Measurements from ENCODE around the gene VWA7. TPM values are rescaled to one million over a fixed set of nuclear protein-coding genes. Genes with fewer than 3 reads are reported as not detected.
"Not testable (repeated sequence)": the region's sequence is repeated elsewhere in the genome, so short reads cannot be mapped to it uniquely, and the experiment has no call there.

Gene VWA7
- total RNA-seq, 1 donor from 2014 or later: 3.0 TPM

DNA sequence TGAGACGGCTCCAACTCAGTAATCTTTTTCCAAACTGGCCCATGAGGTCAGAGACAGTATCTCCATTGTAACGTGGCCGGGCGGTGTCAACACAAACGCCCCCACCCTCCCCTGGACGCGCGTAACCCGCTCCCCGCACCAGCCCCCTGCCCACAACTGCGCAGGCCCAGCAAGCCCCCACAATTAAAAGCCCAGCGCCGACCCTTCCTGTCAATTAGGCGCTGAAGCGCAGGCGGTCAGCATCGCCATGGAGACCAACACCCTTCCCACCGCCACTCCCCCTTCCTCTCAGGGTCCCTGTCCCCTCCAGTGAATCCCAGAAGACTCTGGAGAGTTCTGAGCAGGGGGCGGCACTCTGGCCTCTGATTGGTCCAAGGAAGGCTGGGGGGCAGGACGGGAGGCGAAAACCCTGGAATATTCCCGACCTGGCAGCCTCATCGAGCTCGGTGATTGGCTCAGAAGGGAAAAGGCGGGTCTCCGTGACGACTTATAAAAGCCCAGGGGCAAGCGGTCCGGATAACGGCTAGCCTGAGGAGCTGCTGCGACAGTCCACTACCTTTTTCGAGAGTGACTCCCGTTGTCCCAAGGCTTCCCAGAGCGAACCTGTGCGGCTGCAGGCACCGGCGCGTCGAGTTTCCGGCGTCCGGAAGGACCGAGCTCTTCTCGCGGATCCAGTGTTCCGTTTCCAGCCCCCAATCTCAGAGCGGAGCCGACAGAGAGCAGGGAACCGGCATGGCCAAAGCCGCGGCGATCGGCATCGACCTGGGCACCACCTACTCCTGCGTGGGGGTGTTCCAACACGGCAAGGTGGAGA, 38.1 kb upstream of the VWA7 start, which contains the start of the genes HSPA1A and HSPA1L:
HSPA1A (plus strand) TSS at position 519 of the 814 bp plus-strand sequence; CDS start at position 733, 214 bp downstream.
HSPA1L (minus strand) TSS at position 259 of the 814 bp plus-strand sequence. CDS start 3,311 bp downstream, outside the sequence.
- peak within 1 kb of the TSS; percentile 97 for H3K4me3 Mint-ChIP-seq
- H3K9me3 Mint-ChIP-seq: no peaks in the 10 kb centered on the region
- no peaks in the 10 kb centered on the region for H3K27me3 Mint-ChIP-seq
- intact Hi-C loops (cut with micrococcal nuclease): loop anchor here (2.0 kb wide), 1 partner anchor 20 kb away; no protein-coding TSS in a partner anchor
- DNase-seq: peak; percentile 93
- peaks cover 50% of the 10 kb centered on the region for H3K4me1 Mint-ChIP-seq
- H3K27ac Mint-ChIP-seq: peak within 1 kb of the TSS; percentile 97
- peaks cover 21% of the 10 kb centered on the region for H3K36me3 Mint-ChIP-seq (ENCODE audit: low read depth)

- intact Hi-C loops (cut with micrococcal nuclease): loop anchor here (2.0 to 5.0 kb wide), 2 partner anchors 20 to 37 kb away; partner anchors contain the start of gene VWA7
- Mint-ChIP-seq H3K4me3 (peak overlapping the region; percentile 97), H3K4me1 (peaks cover 46% of the 10 kb centered on the region)
Observed at GRCh38 chr6:31814677-31815024, 37.5 kb upstream of the VWA7 start.

GRCh38 chr6:31813465-31813849, 36.3 kb upstream of the VWA7 start:
- intact Hi-C loops (cut with micrococcal nuclease): loop anchor here (2.0 to 5.0 kb wide), 2 partner anchors 19 to 36 kb away; partner anchors contain the start of genes VARS1 and VWA7
- H3K4me1 Mint-ChIP-seq: peaks cover 40% of the 10 kb centered on the region
- H3K9me3 Mint-ChIP-seq: no peaks in the 10 kb centered on the region
- no peak for DNase-seq
- peak overlapping the region; percentile 97 for H3K4me3 Mint-ChIP-seq
- H3K27ac Mint-ChIP-seq: peak overlapping the region; percentile 91
- H3K27me3 Mint-ChIP-seq: no peaks in the 10 kb centered on the region
- H3K36me3 Mint-ChIP-seq (ENCODE audit: low read depth): peaks cover 23% of the 10 kb centered on the region

More at GRCh38 chr6:31814677-31815024, 37.5 kb upstream of the VWA7 start:
- Mint-ChIP-seq H3K27me3 (no peaks in the 10 kb centered on the region), H3K27ac (peak overlapping the region; percentile 97), H3K9me3 (no peaks in the 10 kb centered on the region), H3K36me3 (ENCODE audit: low read depth) (peaks cover 25% of the 10 kb centered on the region)
- peak; percentile 93 for DNase-seq

DNA sequence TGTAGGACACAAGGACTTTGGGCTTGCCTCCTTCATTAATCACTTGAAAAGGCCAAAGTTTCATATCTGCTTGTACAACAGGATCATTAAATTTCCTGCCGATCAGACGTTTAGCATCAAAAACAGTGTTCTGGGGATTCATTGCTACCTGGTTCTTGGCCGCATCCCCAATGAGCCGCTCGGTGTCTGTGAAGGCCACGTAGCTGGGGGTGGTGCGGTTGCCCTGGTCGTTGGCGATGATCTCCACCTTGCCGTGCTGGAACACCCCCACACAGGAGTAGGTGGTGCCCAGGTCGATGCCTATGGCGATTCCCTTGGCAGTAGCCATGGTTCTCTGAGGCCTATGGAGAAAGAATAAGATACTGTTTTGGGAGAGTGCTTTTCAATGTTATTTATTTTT, 34.5 kb upstream of the VWA7 start:
- DNase-seq: no peak
- H3K27ac Mint-ChIP-seq: no peak overlapping the region
- H3K4me3 Mint-ChIP-seq: no peak overlapping the region
- H3K9me3 Mint-ChIP-seq: no peaks in the 10 kb centered on the region
- H3K27me3 Mint-ChIP-seq: no peaks in the 10 kb centered on the region
- H3K4me1 Mint-ChIP-seq: peaks cover 35% of the 10 kb centered on the region
- H3K36me3 Mint-ChIP-seq (ENCODE audit: low read depth): peaks cover 12% of the 10 kb centered on the region
- intact Hi-C loops (cut with micrococcal nuclease): loop anchor here (2.0 to 5.0 kb wide), 2 partner anchors 17 to 34 kb away; partner anchors contain the start of genes VARS1 and VWA7

GRCh38 chr6:31808599-31808998, 31.5 kb upstream of the VWA7 start:
- Mint-ChIP-seq H3K4me1 (peaks cover 33% of the 10 kb centered on the region), H3K36me3 (ENCODE audit: low read depth) (peaks cover 26% of the 10 kb centered on the region)
- DNase-seq; intact Hi-C loops (cut with micrococcal nuclease); H3K27ac Mint-ChIP-seq; H3K9me3 Mint-ChIP-seq; H3K4me3 Mint-ChIP-seq; H3K27me3 Mint-ChIP-seq: not testable (repeated sequence)

DNA sequence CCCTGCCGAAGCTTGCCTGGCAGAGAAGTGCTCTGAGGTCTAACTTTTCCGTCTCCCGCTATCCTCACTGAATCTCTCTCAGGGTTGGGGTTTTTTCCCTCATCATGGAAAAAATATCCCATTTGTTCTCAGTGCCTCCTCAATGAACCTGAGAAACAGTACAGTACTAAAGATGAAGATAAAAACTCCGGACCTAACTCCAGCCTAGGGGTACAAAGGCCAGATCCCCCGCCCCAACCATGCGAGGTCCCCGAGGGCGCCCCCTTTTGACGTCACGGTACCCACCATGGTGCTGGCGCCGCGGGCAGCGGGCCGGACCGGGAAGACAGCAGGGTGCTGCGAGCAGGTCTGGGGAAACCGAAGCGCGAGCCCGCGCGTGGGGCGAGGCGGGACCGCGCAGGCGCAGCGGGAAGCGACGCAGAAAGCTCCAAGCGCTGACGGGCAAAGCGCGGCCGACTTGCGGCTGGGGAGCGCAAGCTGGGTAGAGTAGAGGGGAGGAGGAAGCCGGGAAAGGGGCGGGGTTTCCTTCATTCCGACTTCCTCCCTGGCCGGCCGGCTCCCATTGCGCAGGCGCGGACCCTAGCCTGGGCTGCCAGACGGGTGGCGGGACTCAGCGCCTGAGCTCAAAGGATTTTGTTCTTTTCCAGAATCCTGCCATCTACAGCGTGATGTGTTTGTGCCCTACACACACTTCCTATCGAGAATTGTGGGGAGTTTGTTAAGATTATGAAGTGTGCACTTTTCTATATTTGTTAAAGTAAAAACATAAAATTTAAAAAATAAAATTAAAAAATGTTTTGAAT, 29.5 kb upstream of the VWA7 start, which contains the start of gene LSM2:
LSM2 (minus strand) TSS at position 497 of the 803 bp plus-strand sequence; CDS start at position 288, 209 bp downstream.
- H3K9me3 Mint-ChIP-seq: no peaks in the 10 kb centered on the region
- peak within 1 kb of the TSS; percentile 94 for H3K27ac Mint-ChIP-seq

DNA sequence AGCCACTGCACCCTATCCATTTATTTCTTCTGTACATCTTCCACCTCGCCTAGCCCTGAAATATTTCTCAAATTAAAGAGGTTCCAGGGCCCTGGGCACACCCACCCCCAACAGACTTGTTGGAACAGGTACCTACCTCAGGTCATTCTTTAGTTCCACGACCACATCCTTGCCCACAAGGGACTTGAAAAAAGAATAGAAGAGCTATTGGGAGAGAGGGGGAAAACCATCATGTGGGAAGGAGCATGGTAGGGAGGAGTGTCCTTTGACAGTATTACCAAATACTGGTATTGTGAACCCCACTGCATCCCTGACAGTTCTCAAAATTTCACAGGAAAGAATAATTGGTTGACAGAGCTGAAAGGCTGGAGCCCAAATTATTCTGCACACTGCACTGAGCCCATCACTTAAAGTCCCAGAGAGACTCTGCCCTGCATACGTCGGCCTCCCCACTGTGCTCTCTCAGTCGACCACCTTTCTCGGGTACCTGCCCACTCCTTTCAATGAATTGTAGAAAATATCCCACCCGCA, 28.9 kb upstream of the VWA7 start:
- no peaks in the 10 kb centered on the region for H3K27me3 Mint-ChIP-seq
- DNase-seq: peak; percentile 67
- peak overlapping the region; percentile 94 for H3K27ac Mint-ChIP-seq
- peaks cover 20% of the 10 kb centered on the region for H3K4me1 Mint-ChIP-seq
- intact Hi-C loops (cut with micrococcal nuclease): loop anchor here (2.0 kb wide), 1 partner anchor 21 kb away; the partner anchor contains the start of gene HSPA1B
- peak overlapping the region; percentile 91 for H3K4me3 Mint-ChIP-seq
- no peaks in the 10 kb centered on the region for H3K9me3 Mint-ChIP-seq
- H3K36me3 Mint-ChIP-seq (ENCODE audit: low read depth): peaks cover 38% of the 10 kb centered on the region

More for the DNA sequence above, 29.5 kb upstream of the VWA7 start, which contains the start of gene LSM2:
- Mint-ChIP-seq H3K36me3 (ENCODE audit: low read depth) (peaks cover 35% of the 10 kb centered on the region), H3K4me1 (peaks cover 21% of the 10 kb centered on the region), H3K4me3 (peak within 1 kb of the TSS; percentile 91), H3K27me3 (no peaks in the 10 kb centered on the region)
- peak; percentile 99 for DNase-seq
- intact Hi-C loops (cut with micrococcal nuclease): loop anchor here (1.0 to 2.0 kb wide), 2 partner anchors 11 to 20 kb away; partner anchors contain the start of genes HSPA1B and VARS1

GRCh38 chr6:31801031-31801927, 24.2 kb upstream of the VWA7 start:
- H3K27ac Mint-ChIP-seq; intact Hi-C loops (cut with micrococcal nuclease): not testable (repeated sequence)
- peaks cover 33% of the 10 kb centered on the region for H3K36me3 Mint-ChIP-seq (ENCODE audit: low read depth)

DNA sequence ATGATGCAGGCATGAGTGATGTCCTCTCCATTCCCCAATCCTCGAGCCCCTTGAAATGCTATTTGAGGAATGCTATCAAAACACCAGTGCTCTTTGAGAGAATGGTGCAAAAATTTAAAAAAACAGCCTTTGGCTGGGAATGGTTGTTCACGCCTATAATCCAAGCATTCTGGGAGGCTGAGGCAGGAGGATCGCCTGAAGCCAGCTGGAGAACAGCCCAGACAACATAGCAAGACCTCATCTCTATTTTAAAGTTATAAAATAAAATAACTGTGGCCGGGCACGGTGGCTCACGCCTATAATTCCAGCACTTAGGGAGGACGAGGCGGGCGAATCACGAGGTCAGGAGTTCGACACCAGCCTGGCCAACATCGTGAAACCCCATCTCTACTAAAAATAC, 22.7 kb upstream of the VWA7 start:
- peaks cover 25% of the 10 kb centered on the region for H3K4me1 Mint-ChIP-seq
- no peak overlapping the region for H3K4me3 Mint-ChIP-seq
- H3K36me3 Mint-ChIP-seq (ENCODE audit: low read depth): peaks cover 33% of the 10 kb centered on the region
- no peak for DNase-seq
- intact Hi-C loops (cut with micrococcal nuclease): no loop called here
- no peaks in the 10 kb centered on the region for H3K27me3 Mint-ChIP-seq
- H3K27ac Mint-ChIP-seq: no peak overlapping the region
- no peaks in the 10 kb centered on the region for H3K9me3 Mint-ChIP-seq

More at GRCh38 chr6:31801031-31801927, 24.2 kb upstream of the VWA7 start:
- peaks cover 30% of the 10 kb centered on the region for H3K4me1 Mint-ChIP-seq
- not testable (repeated sequence) for H3K9me3 Mint-ChIP-seq, DNase-seq, H3K4me3 Mint-ChIP-seq, H3K27me3 Mint-ChIP-seq

DNA sequence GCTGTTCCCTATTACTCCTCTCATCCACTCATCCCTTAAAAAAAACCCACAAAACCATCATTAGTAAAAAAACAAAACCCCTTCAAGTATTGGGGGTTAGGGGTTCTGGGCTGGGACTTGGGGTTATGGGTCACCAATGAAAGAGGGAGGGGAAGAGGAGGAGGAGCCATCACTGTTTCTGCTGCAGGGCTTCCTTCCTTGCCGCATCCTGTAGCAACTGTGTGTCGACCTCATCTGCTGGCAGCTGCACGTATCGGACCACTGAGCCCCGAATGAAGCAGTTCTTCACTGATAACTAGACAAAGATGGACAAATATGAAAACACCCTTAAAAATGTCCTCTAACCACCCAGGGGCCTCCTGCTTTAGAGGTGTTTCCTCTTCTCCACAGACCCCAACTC, 20.5 kb upstream of the VWA7 start:
- Mint-ChIP-seq H3K4me3 (peak overlapping the region; percentile 76), H3K36me3 (ENCODE audit: low read depth) (peaks cover 31% of the 10 kb centered on the region), H3K4me1 (peaks cover 33% of the 10 kb centered on the region), H3K27ac (peak overlapping the region; percentile 85), H3K9me3 (no peaks in the 10 kb centered on the region), H3K27me3 (no peaks in the 10 kb centered on the region)
- peak; percentile 84 for DNase-seq
- intact Hi-C loops (cut with micrococcal nuclease): no loop called here

DNA sequence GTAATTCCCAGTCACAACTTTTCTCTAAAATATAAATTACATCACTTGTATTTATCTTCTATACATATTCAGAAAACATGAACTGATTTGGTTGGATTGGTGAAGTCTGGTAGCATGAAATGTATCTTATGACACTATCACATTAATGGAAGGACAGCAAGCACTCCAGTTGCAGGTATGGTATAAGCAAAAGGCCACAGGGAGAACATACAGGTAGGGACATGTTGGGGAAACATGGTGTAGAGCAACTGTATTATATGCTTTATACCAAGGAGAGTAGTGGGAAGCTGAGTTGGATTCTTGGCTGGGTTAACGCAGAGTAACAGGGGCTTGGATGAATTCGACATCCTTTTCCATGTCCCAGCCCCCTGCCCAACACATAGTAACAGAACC, 19.9 kb upstream of the VWA7 start:
- peak overlapping the region; percentile 13 for H3K4me3 Mint-ChIP-seq
- peaks cover 33% of the 10 kb centered on the region for H3K36me3 Mint-ChIP-seq (ENCODE audit: low read depth)
- DNase-seq: no peak
- H3K9me3 Mint-ChIP-seq: no peaks in the 10 kb centered on the region
- H3K4me1 Mint-ChIP-seq: peaks cover 33% of the 10 kb centered on the region
- H3K27ac Mint-ChIP-seq: peak overlapping the region; percentile 69
- H3K27me3 Mint-ChIP-seq: no peaks in the 10 kb centered on the region
- intact Hi-C loops (cut with micrococcal nuclease): no loop called here

- Mint-ChIP-seq H3K27me3 (no peaks in the 10 kb centered on the region), H3K9me3 (no peaks in the 10 kb centered on the region), H3K4me1 (peaks cover 34% of the 10 kb centered on the region), H3K27ac (peak within 1 kb of the TSS; percentile 97), H3K36me3 (ENCODE audit: low read depth) (peaks cover 33% of the 10 kb centered on the region), H3K4me3 (peak within 1 kb of the TSS; percentile 86)
- DNase-seq: peak; percentile 96
- intact Hi-C loops (cut with micrococcal nuclease): loop anchor here (1.0 to 2.0 kb wide), 6 partner anchors 12 to 67 kb away; partner anchors contain the start of genes DDAH2, HSPA1B and VWA7
Observed at GRCh38 chr6:31795616-31796298, 18.6 kb upstream of the VWA7 start, which contains the start of gene VARS1. TSS of gene VARS1 (minus strand) at chr6:31795752. CDS start at chr6:31795217, 535 bp downstream.

Measured in activated CD4-positive, alpha-beta T cell treated with anti-CD3 and anti-CD28 coated beads, Interleukin-2, amount 10 ng/mL, durations not matched to agents 24 days and 14 days (primary cell).